ENCODE data around the gene CNTN2. TPM values are rescaled to one million over a fixed set of nuclear protein-coding genes. Genes with fewer than 3 reads are reported as not detected.

Gene CNTN2
- total RNA-seq, 2 donors from 2014 or later, result 5.1 TPM; not detected in 1

GRCh38 chr1:205041998-205042910, 758 bp upstream of the CNTN2 start:
- Histone ChIP-seq H3K9me3 (no peaks in the 10 kb centered on the region), H3K27me3 (replicated peaks; ENCODE audit: insufficient read depth) (peaks cover 18% of the 10 kb centered on the region), H3K36me3 (no peaks in the 10 kb centered on the region), H3K4me3 (no peak overlapping the region), H3K27ac (no peak overlapping the region), H3K4me1 (replicated peaks) (no peaks in the 10 kb centered on the region)
- DNase-seq (ENCODE audit: low spot score), result no peak
- no peak for TF ChIP-seq POLR2AphosphoS5 (IDR thresholded peaks at IDR 0.05)
- no peak for TF ChIP-seq CTCF (IDR thresholded peaks at IDR 0.05)
- no peak for TF ChIP-seq POLR2A (IDR thresholded peaks at IDR 0.05)
- WGBS, result 54% methylated on average over 16 of the region's 16 CpGs
- intact Hi-C loops (cut with DNase I), result no loop called here

GRCh38 chr1:205043866-205044265, 854 bp downstream of the CNTN2 start:
- no peak for TF ChIP-seq POLR2AphosphoS5 (IDR thresholded peaks at IDR 0.05)
- no peak for TF ChIP-seq POLR2A (IDR thresholded peaks at IDR 0.05)
- no peak for TF ChIP-seq CTCF (IDR thresholded peaks at IDR 0.05)
- H3K36me3 ChIP-seq, result no peaks in the 10 kb centered on the region
- H3K9me3 ChIP-seq, result no peaks in the 10 kb centered on the region
- WGBS, result 45% methylated on average over 4 of the region's 4 CpGs
- H3K4me1 ChIP-seq (replicated peaks), result no peaks in the 10 kb centered on the region
- H3K27ac ChIP-seq, result no peak overlapping the region
- DNase-seq (ENCODE audit: low spot score), result no peak
- H3K27me3 ChIP-seq (replicated peaks; ENCODE audit: insufficient read depth), result peaks cover 18% of the 10 kb centered on the region
- intact Hi-C loops (cut with DNase I), result no loop called here
- no peak overlapping the region for H3K4me3 ChIP-seq

- Histone ChIP-seq H3K4me1 (replicated peaks) (no peaks in the 10 kb centered on the region), H3K9me3 (no peaks in the 10 kb centered on the region), H3K27ac (no peak overlapping the region), H3K27me3 (replicated peaks; ENCODE audit: insufficient read depth) (peaks cover 18% of the 10 kb centered on the region), H3K4me3 (no peak overlapping the region), H3K36me3 (no peaks in the 10 kb centered on the region)
- no peak for DNase-seq (ENCODE audit: low spot score)
- TF ChIP-seq POLR2AphosphoS5 (IDR thresholded peaks at IDR 0.05) (no peak), POLR2A (IDR thresholded peaks at IDR 0.05) (no peak), CTCF (IDR thresholded peaks at IDR 0.05) (no peak)
- intact Hi-C loops (cut with DNase I), result no loop called here
- WGBS, result 38% methylated on average over 5 of the region's 5 CpGs
Measured at GRCh38 chr1:205044741-205045140, 1.7 kb downstream of the CNTN2 start.

GRCh38 chr1:205045146-205045545, 2.1 kb downstream of the CNTN2 start:
- Histone ChIP-seq H3K27ac (no peak overlapping the region), H3K27me3 (replicated peaks; ENCODE audit: insufficient read depth) (peaks cover 18% of the 10 kb centered on the region)
- 23% methylated on average over 11 of the region's 11 CpGs for WGBS

More at GRCh38 chr1:205045146-205045545, 2.1 kb downstream of the CNTN2 start:
- H3K9me3 ChIP-seq, result no peaks in the 10 kb centered on the region
- H3K36me3 ChIP-seq, result no peaks in the 10 kb centered on the region
- no peak for DNase-seq (ENCODE audit: low spot score)
- no peak for TF ChIP-seq POLR2AphosphoS5 (IDR thresholded peaks at IDR 0.05)
- no peak for TF ChIP-seq CTCF (IDR thresholded peaks at IDR 0.05)
- TF ChIP-seq POLR2A (IDR thresholded peaks at IDR 0.05), result no peak
- no peak overlapping the region for H3K4me3 ChIP-seq
- intact Hi-C loops (cut with DNase I), result no loop called here
- H3K4me1 ChIP-seq (replicated peaks), result no peaks in the 10 kb centered on the region

Data from prostate gland (tissue), 2 donors.